ENCODE data around the gene PHLPP1.

DNA sequence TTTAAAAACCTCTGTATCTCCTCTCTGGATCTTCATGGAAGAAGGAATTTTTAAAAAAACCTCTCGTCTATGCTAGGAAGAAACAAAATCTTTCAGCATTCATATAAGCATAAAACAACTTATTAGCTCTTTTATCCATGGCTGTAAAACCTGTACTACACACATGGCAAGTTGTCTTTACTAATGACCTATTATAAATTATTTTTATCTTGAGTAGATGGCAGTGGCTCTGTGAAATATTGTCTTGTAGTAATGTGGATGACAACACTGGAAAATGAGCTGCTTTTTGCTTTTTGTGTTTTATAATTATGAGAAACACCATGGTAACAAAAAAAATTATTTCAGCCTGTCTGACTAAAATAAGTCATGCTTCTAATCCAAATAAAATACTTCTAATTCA is 18.9 kb downstream of the PHLPP1 start:
- TF ChIP-seq, protein P1, sequence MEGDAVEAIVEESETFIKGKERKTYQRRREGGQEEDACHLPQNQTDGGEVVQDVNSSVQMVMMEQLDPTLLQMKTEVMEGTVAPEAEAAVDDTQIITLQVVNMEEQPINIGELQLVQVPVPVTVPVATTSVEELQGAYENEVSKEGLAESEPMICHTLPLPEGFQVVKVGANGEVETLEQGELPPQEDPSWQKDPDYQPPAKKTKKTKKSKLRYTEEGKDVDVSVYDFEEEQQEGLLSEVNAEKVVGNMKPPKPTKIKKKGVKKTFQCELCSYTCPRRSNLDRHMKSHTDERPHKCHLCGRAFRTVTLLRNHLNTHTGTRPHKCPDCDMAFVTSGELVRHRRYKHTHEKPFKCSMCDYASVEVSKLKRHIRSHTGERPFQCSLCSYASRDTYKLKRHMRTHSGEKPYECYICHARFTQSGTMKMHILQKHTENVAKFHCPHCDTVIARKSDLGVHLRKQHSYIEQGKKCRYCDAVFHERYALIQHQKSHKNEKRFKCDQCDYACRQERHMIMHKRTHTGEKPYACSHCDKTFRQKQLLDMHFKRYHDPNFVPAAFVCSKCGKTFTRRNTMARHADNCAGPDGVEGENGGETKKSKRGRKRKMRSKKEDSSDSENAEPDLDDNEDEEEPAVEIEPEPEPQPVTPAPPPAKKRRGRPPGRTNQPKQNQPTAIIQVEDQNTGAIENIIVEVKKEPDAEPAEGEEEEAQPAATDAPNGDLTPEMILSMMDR (IDR thresholded peaks at IDR 0.05), result no peak
- no peak for TF ChIP-seq POLR2A (IDR thresholded peaks at IDR 0.05)
